Subcutaneous abdominal adipose tissue (tissue), 5 donors: ENCODE data around the gene RNF126.
"Not testable (repeated sequence)": the region's sequence is repeated elsewhere in the genome, so short reads cannot be mapped to it uniquely, and the experiment has no call there.

Experiments used
- H3K27ac ChIP-seq: one replicate; pipeline ENCODE4 v1.7.0; 2013; ENCODE audit warnings: low read depth, mild to moderate bottlenecking, inconsistent platforms, low read length, moderate library complexity
- H3K27me3 ChIP-seq, 5 donors: one replicate each; pipeline ENCODE4 v1.7.0; 2013; ENCODE audit warnings: low read length in 5 of 5, inconsistent platforms in 1 of 5; ENCODE audit not compliant: control insufficient read depth in 5 of 5, insufficient read depth in 4 of 5
- H3K36me3 ChIP-seq, 5 donors: one replicate each; pipeline ENCODE4 v1.7.0; 2013; ENCODE audit warnings: low read length in 5 of 5; ENCODE audit not compliant: control insufficient read depth in 5 of 5, insufficient read depth in 5 of 5
- H3K4me1 ChIP-seq, 5 donors: one replicate each; pipeline ENCODE4 v1.7.0; 2013; ENCODE audit warnings: low read length in 5 of 5, mild to moderate bottlenecking in 3 of 5, moderate library complexity in 1 of 5; ENCODE audit not compliant: control insufficient read depth in 5 of 5, insufficient read depth in 5 of 5
- H3K4me3 ChIP-seq, 5 donors: one replicate each; pipeline ENCODE4 v1.7.0; 2013; ENCODE audit warnings: low read length in 5 of 5, low read depth in 1 of 5
- H3K9ac ChIP-seq, 5 donors: one replicate each; pipeline ENCODE4 v1.7.0; 2013; ENCODE audit warnings: low read length in 5 of 5, mild to moderate bottlenecking in 4 of 5, moderate library complexity in 3 of 5
- H3K9me3 ChIP-seq, 5 donors: one replicate each; pipeline ENCODE4 v1.7.0; 2013; ENCODE audit warnings: low read length in 5 of 5; ENCODE audit not compliant: control insufficient read depth in 5 of 5
- donor health status: healthy.
- donor health status: healthy.
- donor health status: healthy.
- donor health status: healthy.
- donor health status: healthy.

RNF126 gene

GRCh38 chr19:703329-703650 is 40.3 kb upstream of the RNF126 start:
- H3K4me3 ChIP-seq, result peak overlapping the region in 4 of 5 donors; percentile 29 to 57 (median 52)

GRCh38 chr19:702847-703246 is 39.8 kb upstream of the RNF126 start:
- not testable (repeated sequence) for H3K9ac ChIP-seq, H3K36me3 ChIP-seq, H3K9me3 ChIP-seq, H3K27ac ChIP-seq, H3K27me3 ChIP-seq
- Histone ChIP-seq H3K4me1 (peaks cover 0 to 20% (median 13%) of the 10 kb centered on the region in 5 donors), H3K4me3 (peak overlapping the region in 3 of 5 donors; percentile 50 to 57 (median 53))

More at GRCh38 chr19:703329-703650, 40.3 kb upstream of the RNF126 start:
- Histone ChIP-seq H3K9ac (peak overlapping the region in 1 of 5 donors; percentile 14), H3K27ac (no peak overlapping the region), H3K36me3 (no peaks in the 10 kb centered on the region), H3K4me1 (peaks cover 0 to 24% (median 18%) of the 10 kb centered on the region in 5 donors), H3K27me3 (no peaks in the 10 kb centered on the region), H3K9me3 (peaks cover 0 to 3% (median 0%) of the 10 kb centered on the region in 5 donors)

GRCh38 chr19:699885-700284 is 36.9 kb upstream of the RNF126 start:
- not testable (repeated sequence) for H3K27me3 ChIP-seq, H3K9me3 ChIP-seq, H3K27ac ChIP-seq, H3K4me3 ChIP-seq, H3K36me3 ChIP-seq, H3K9ac ChIP-seq
- peaks cover 0 to 13% (median 7%) of the 10 kb centered on the region in 5 donors for H3K4me1 ChIP-seq

- not testable (repeated sequence) for H3K27ac ChIP-seq, H3K36me3 ChIP-seq, H3K4me1 ChIP-seq, H3K9ac ChIP-seq, H3K9me3 ChIP-seq, H3K4me3 ChIP-seq
- peaks cover 0 to 14% (median 5%) of the 10 kb centered on the region in 5 donors for H3K27me3 ChIP-seq
Observed at GRCh38 chr19:698529-698928, 35.5 kb upstream of the RNF126 start.

GRCh38 chr19:695352-695949 is 32.4 kb upstream of the RNF126 start, which contains the start of gene PRSS57:
TSS of gene PRSS57 (minus strand) at chr19:695452. CDS start at chr19:695430, 22 bp downstream.
- no peaks in the 10 kb centered on the region for H3K9me3 ChIP-seq
- no peak within 1 kb of the TSS for H3K9ac ChIP-seq
- H3K36me3 ChIP-seq, result no peaks in the 10 kb centered on the region
- no peak within 1 kb of the TSS for H3K27ac ChIP-seq
- H3K4me1 ChIP-seq, result peaks cover 0 to 3% (median 0%) of the 10 kb centered on the region in 5 donors
- H3K27me3 ChIP-seq, result peaks cover 0 to 14% (median 5%) of the 10 kb centered on the region in 5 donors
- no peak within 1 kb of the TSS for H3K4me3 ChIP-seq

- peaks cover 0 to 3% (median 0%) of the 10 kb centered on the region in 5 donors for H3K4me1 ChIP-seq
- H3K27me3 ChIP-seq, result peaks cover 0 to 14% (median 5%) of the 10 kb centered on the region in 5 donors
- no peaks in the 10 kb centered on the region for H3K36me3 ChIP-seq
- no peaks in the 10 kb centered on the region for H3K9me3 ChIP-seq
- H3K4me3 ChIP-seq, result no peak overlapping the region
- H3K9ac ChIP-seq, result no peak overlapping the region
- no peak overlapping the region for H3K27ac ChIP-seq
Observed at GRCh38 chr19:694481-695351, 31.7 kb upstream of the RNF126 start.

- Histone ChIP-seq H3K27ac (no peak overlapping the region), H3K36me3 (no peaks in the 10 kb centered on the region), H3K27me3 (peaks cover 0 to 9% (median 2%) of the 10 kb centered on the region in 5 donors), H3K4me3 (no peak overlapping the region), H3K9me3 (no peaks in the 10 kb centered on the region), H3K4me1 (no peaks in the 10 kb centered on the region), H3K9ac (no peak overlapping the region)
Observed at GRCh38 chr19:690203-690602, 27.2 kb upstream of the RNF126 start.

GRCh38 chr19:688992-689391 is 26.0 kb upstream of the RNF126 start:
- Histone ChIP-seq H3K9ac (no peak overlapping the region), H3K36me3 (no peaks in the 10 kb centered on the region), H3K9me3 (no peaks in the 10 kb centered on the region), H3K4me1 (no peaks in the 10 kb centered on the region), H3K4me3 (no peak overlapping the region), H3K27me3 (no peaks in the 10 kb centered on the region), H3K27ac (no peak overlapping the region)

GRCh38 chr19:688214-688613 is 25.2 kb upstream of the RNF126 start:
- H3K27ac ChIP-seq, result no peak overlapping the region
- no peaks in the 10 kb centered on the region for H3K36me3 ChIP-seq
- H3K4me3 ChIP-seq, result no peak overlapping the region
- no peaks in the 10 kb centered on the region for H3K27me3 ChIP-seq
- H3K9ac ChIP-seq, result no peak overlapping the region
- no peaks in the 10 kb centered on the region for H3K4me1 ChIP-seq
- no peaks in the 10 kb centered on the region for H3K9me3 ChIP-seq

GRCh38 chr19:687569-688166 is 24.7 kb upstream of the RNF126 start:
- Histone ChIP-seq H3K9ac (no peak overlapping the region), H3K4me1 (peaks cover 0 to 3% (median 0%) of the 10 kb centered on the region in 5 donors), H3K36me3 (no peaks in the 10 kb centered on the region), H3K27ac (no peak overlapping the region), H3K27me3 (no peaks in the 10 kb centered on the region), H3K4me3 (no peak overlapping the region), H3K9me3 (no peaks in the 10 kb centered on the region)
